K562 (cell line): ENCODE data around the gene TMPRSS9.

Experiments used
- ATF1 ChIP-seq, 2 experiments: fragments of 450-650 bp in 1 of 2; IDR thresholded peaks; 2 replicates each; pipeline ENCODE4 v1.6.1; 2016; ENCODE audit warnings: missing compliant biosample characterization in 1 of 2, missing genetic modification characterization in 1 of 2
- CBFB ChIP-seq: sonication (generic); formaldehyde crosslinking; IDR thresholded peaks from 2 replicates; pipeline ENCODE4 v1.4.0; 2020; ENCODE audit warnings: mild to moderate bottlenecking, missing genetic modification reagents
- CBX5 ChIP-seq: IDR thresholded peaks from 2 replicates; pipeline ENCODE4 v1.6.1; 2014; ENCODE audit warnings: low read depth, borderline replicate concordance
- E2F4 ChIP-seq: sonication (generic); formaldehyde crosslinking; IDR thresholded peaks from 2 replicates; pipeline ENCODE4 v1.8.0; 2022; ENCODE audit warnings: mild to moderate bottlenecking, low read depth, missing genetic modification reagents
- EZH2 ChIP-seq: IDR thresholded peaks from 2 replicates; pipeline ENCODE4 v1.6.1; 2012; ENCODE audit warnings: low read depth, mild to moderate bottlenecking, inconsistent platforms, low read length, borderline replicate concordance
- HNRNPL ChIP-seq: fragments of 200-400 bp; formaldehyde crosslinking; IDR thresholded peaks from 2 replicates; pipeline ENCODE4 v1.6.1; 2017; ENCODE audit warnings: low read depth, mild to moderate bottlenecking, low read length
- ILF3 ChIP-seq: fragments of 450-650 bp; IDR thresholded peaks from 2 replicates; pipeline ENCODE4 v1.6.1; 2018; ENCODE audit warnings: antibody characterized with exemption, mild to moderate bottlenecking, moderate library complexity, borderline replicate concordance
- MAX ChIP-seq: sonication (generic); formaldehyde crosslinking; IDR thresholded peaks from 2 replicates; pipeline ENCODE4 v1.9.0; 2022; ENCODE audit warnings: mild to moderate bottlenecking, missing genetic modification reagents
- SRF ChIP-seq, 2 experiments: fragments of 250-450, 450-650 bp in 1 of 2; sonication (Bioruptor Pico) in 1 of 2; sonication (generic) in 1 of 2; formaldehyde crosslinking; IDR thresholded peaks; 2 replicates each; pipeline versions ENCODE4 v1.5.0 to v1.5.1; 2020 to 2022; ENCODE audit warnings: mild to moderate bottlenecking in 1 of 2, missing genetic modification reagents in 1 of 2
- ZNF121 ChIP-seq: sonication (generic); formaldehyde crosslinking; conservative IDR thresholded peaks from 2 replicates; pipeline ENCODE4 v1.8.0; 2022; ENCODE audit warnings: missing genetic modification reagents
- ZNF133 ChIP-seq: fragments of 250-450 bp; sonication (Bioruptor Pico); IDR thresholded peaks from 2 replicates; pipeline ENCODE4 v1.4.0; 2020; ENCODE audit warnings: mild to moderate bottlenecking
- ZNF274 ChIP-seq: IDR thresholded peaks from 2 replicates; pipeline ENCODE4 v1.6.1; 2011; ENCODE audit warnings: low read depth, mild to moderate bottlenecking, low read length, moderate library complexity, borderline replicate concordance
- TF ChIP-seq, protein P1 (sequence below): fragments of 250-450 bp; sonication (Bioruptor Pico); IDR thresholded peaks from 2 replicates; pipeline ENCODE4 v1.4.0; 2020
- TF ChIP-seq, protein P2 (sequence below), 2 experiments: fragments of 450-650 bp; formaldehyde crosslinking in 1 of 2; IDR thresholded peaks; 2 replicates each; pipeline versions ENCODE4 v1.4.0 to v1.6.1; 2014 to 2020; ENCODE audit warnings: mild to moderate bottlenecking in 2 of 2, borderline replicate concordance in 1 of 2, low read depth in 1 of 2

GRCh38 chr19:2417881-2418406 lies 57.9 kb downstream of the TMPRSS9 start:
- TF ChIP-seq ZNF133 (CRISPR knock-in tag) (no peak), HNRNPL (no peak), ILF3 (no peak), E2F4 (CRISPR knock-in tag) (no peak), MAX (no peak), ZNF274 (no peak), CBFB (CRISPR knock-in tag) (no peak), ZNF121 (no peak), ATF1 (CRISPR knock-in tag; IDR thresholded peaks at IDR 0.05) (no peak), ATF1 (tag; IDR thresholded peaks at IDR 0.05) (no peak), CBX5 (no peak), EZH2 (no peak), SRF (CRISPR knock-in tag; IDR thresholded peaks at IDR 0.05) (no peak)
- TF ChIP-seq, protein P1, sequence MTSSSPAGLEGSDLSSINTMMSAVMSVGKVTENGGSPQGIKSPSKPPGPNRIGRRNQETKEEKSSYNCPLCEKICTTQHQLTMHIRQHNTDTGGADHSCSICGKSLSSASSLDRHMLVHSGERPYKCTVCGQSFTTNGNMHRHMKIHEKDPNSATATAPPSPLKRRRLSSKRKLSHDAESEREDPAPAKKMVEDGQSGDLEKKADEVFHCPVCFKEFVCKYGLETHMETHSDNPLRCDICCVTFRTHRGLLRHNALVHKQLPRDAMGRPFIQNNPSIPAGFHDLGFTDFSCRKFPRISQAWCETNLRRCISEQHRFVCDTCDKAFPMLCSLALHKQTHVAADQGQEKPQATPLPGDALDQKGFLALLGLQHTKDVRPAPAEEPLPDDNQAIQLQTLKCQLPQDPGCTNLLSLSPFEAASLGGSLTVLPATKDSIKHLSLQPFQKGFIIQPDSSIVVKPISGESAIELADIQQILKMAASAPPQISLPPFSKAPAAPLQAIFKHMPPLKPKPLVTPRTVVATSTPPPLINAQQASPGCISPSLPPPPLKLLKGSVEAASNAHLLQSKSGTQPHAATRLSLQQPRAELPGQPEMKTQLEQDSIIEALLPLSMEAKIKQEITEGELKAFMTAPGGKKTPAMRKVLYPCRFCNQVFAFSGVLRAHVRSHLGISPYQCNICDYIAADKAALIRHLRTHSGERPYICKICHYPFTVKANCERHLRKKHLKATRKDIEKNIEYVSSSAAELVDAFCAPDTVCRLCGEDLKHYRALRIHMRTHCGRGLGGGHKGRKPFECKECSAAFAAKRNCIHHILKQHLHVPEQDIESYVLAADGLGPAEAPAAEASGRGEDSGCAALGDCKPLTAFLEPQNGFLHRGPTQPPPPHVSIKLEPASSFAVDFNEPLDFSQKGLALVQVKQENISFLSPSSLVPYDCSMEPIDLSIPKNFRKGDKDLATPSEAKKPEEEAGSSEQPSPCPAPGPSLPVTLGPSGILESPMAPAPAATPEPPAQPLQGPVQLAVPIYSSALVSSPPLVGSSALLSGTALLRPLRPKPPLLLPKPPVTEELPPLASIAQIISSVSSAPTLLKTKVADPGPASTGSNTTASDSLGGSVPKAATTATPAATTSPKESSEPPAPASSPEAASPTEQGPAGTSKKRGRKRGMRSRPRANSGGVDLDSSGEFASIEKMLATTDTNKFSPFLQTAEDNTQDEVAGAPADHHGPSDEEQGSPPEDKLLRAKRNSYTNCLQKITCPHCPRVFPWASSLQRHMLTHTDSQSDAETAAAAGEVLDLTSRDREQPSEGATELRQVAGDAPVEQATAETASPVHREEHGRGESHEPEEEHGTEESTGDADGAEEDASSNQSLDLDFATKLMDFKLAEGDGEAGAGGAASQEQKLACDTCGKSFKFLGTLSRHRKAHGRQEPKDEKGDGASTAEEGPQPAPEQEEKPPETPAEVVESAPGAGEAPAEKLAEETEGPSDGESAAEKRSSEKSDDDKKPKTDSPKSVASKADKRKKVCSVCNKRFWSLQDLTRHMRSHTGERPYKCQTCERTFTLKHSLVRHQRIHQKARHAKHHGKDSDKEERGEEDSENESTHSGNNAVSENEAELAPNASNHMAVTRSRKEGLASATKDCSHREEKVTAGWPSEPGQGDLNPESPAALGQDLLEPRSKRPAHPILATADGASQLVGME (CRISPR knock-in tag) = no peak
- TF ChIP-seq, protein P2, sequence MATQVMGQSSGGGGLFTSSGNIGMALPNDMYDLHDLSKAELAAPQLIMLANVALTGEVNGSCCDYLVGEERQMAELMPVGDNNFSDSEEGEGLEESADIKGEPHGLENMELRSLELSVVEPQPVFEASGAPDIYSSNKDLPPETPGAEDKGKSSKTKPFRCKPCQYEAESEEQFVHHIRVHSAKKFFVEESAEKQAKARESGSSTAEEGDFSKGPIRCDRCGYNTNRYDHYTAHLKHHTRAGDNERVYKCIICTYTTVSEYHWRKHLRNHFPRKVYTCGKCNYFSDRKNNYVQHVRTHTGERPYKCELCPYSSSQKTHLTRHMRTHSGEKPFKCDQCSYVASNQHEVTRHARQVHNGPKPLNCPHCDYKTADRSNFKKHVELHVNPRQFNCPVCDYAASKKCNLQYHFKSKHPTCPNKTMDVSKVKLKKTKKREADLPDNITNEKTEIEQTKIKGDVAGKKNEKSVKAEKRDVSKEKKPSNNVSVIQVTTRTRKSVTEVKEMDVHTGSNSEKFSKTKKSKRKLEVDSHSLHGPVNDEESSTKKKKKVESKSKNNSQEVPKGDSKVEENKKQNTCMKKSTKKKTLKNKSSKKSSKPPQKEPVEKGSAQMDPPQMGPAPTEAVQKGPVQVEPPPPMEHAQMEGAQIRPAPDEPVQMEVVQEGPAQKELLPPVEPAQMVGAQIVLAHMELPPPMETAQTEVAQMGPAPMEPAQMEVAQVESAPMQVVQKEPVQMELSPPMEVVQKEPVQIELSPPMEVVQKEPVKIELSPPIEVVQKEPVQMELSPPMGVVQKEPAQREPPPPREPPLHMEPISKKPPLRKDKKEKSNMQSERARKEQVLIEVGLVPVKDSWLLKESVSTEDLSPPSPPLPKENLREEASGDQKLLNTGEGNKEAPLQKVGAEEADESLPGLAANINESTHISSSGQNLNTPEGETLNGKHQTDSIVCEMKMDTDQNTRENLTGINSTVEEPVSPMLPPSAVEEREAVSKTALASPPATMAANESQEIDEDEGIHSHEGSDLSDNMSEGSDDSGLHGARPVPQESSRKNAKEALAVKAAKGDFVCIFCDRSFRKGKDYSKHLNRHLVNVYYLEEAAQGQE (IDR thresholded peaks at IDR 0.05; ENCODE audit: borderline replicate concordance) = no peak
- TF ChIP-seq, protein P2 (CRISPR knock-in tag; IDR thresholded peaks at IDR 0.05; ENCODE audit: low read depth) = no peak
